Measurements from ENCODE around the gene ELMOD2. TPM values are rescaled to one million over a fixed set of nuclear protein-coding genes. Genes with fewer than 3 reads are reported as not detected.

ELMOD2 gene
- total RNA-seq, 1 experiment from 2014 or later = 27.4 TPM

GRCh38 chr4:140523857-140524742, at the start of gene ELMOD2 (continued):
- TF ChIP-seq PREB (CRISPR knock-in tag; IDR thresholded peaks at IDR 0.05; ENCODE audit: borderline replicate concordance) (no peak), OVOL2 (CRISPR knock-in tag; IDR thresholded peaks at IDR 0.05; ENCODE audit: borderline replicate concordance) (no peak), ATF2 (CRISPR knock-in tag; IDR thresholded peaks at IDR 0.05; ENCODE audit: borderline replicate concordance, low read depth) (no peak), NR3C1 (CRISPR knock-in tag; conservative IDR thresholded peaks at IDR 0.05; ENCODE audit: low read depth) (no peak), ATF3 (CRISPR knock-in tag; conservative IDR thresholded peaks at IDR 0.05) (no peak), ZNF396 (CRISPR knock-in tag; IDR thresholded peaks at IDR 0.05; ENCODE audit: borderline replicate concordance) (no peak), ESRRA (CRISPR knock-in tag; IDR thresholded peaks at IDR 0.05; ENCODE audit: borderline replicate concordance) (no peak), ZNF425 (CRISPR knock-in tag; conservative IDR thresholded peaks at IDR 0.05) (no peak), NFE2L1 (CRISPR knock-in tag; IDR thresholded peaks at IDR 0.05) (no peak), CTCF (IDR thresholded peaks at IDR 0.05) (peak; percentile 81), MLX (CRISPR knock-in tag; IDR thresholded peaks at IDR 0.05) (no peak), FOXK1 (CRISPR knock-in tag; IDR thresholded peaks at IDR 0.05) (peak; percentile 57; the same call in 1 of the 2 replicates), STAT6 (CRISPR knock-in tag; conservative IDR thresholded peaks at IDR 0.05; ENCODE audit: low read depth) (no peak), TEAD4 (CRISPR knock-in tag; IDR thresholded peaks at IDR 0.05) (no peak), ZNF138 (CRISPR knock-in tag; conservative IDR thresholded peaks at IDR 0.05) (no peak), ZNF281 (CRISPR knock-in tag; IDR thresholded peaks at IDR 0.05) (no peak), ATF6 (CRISPR knock-in tag; IDR thresholded peaks at IDR 0.05) (no peak), E2F1 (CRISPR knock-in tag; IDR thresholded peaks at IDR 0.05) (no peak), CBFB (CRISPR knock-in tag; IDR thresholded peaks at IDR 0.05; ENCODE audit: low read depth) (no peak)
